NT2/D1 (cell line): ENCODE measurements around the gene ARL5C.

Experiments
- DNase-seq: peaks from one replicate; pipeline ENCODE4 v3.0.0-alpha.2; 2011; ENCODE audit warnings: low read depth, low spot score
- H3K27me3 ChIP-seq: 2 replicates; pipeline ENCODE4 v1.6.0; 2011; ENCODE audit warnings: mild to moderate bottlenecking; ENCODE audit not compliant: insufficient read length, insufficient read depth
- H3K36me3 ChIP-seq: 2 replicates; pipeline ENCODE4 v1.6.1; 2011; ENCODE audit warnings: mild to moderate bottlenecking, low read length, mixed read lengths; ENCODE audit not compliant: insufficient read depth, insufficient read length
- H3K4me1 ChIP-seq: 2 replicates; pipeline ENCODE4 v1.5.1; 2011; ENCODE audit not compliant: insufficient read depth, insufficient read length
- H3K4me3 ChIP-seq: 2 replicates; pipeline ENCODE4 v1.5.1; 2011; ENCODE audit warnings: low read depth; ENCODE audit not compliant: insufficient read length
- H3K9ac ChIP-seq: 2 replicates; pipeline ENCODE4 v1.6.0; 2011; ENCODE audit warnings: low read depth; ENCODE audit not compliant: insufficient read length
- H3K9me3 ChIP-seq: 2 replicates; pipeline ENCODE4 v1.5.1; 2011; ENCODE audit warnings: mild to moderate bottlenecking, low read length; ENCODE audit not compliant: insufficient read depth
- SUZ12 ChIP-seq: IDR thresholded peaks from 2 replicates; pipeline ENCODE4 v1.6.1; 2011; ENCODE audit not compliant: insufficient read length, insufficient read depth; ENCODE audit errors: extremely low read depth
- YY1 ChIP-seq: IDR thresholded peaks from 2 replicates; pipeline ENCODE4 v1.6.1; 2011; ENCODE audit not compliant: insufficient read length, insufficient read depth
- ZNF274 ChIP-seq: IDR thresholded peaks from 2 replicates; pipeline ENCODE4 v1.6.1; 2011; ENCODE audit warnings: mild to moderate bottlenecking, low read depth, low read length

The ARL5C gene

DNA sequence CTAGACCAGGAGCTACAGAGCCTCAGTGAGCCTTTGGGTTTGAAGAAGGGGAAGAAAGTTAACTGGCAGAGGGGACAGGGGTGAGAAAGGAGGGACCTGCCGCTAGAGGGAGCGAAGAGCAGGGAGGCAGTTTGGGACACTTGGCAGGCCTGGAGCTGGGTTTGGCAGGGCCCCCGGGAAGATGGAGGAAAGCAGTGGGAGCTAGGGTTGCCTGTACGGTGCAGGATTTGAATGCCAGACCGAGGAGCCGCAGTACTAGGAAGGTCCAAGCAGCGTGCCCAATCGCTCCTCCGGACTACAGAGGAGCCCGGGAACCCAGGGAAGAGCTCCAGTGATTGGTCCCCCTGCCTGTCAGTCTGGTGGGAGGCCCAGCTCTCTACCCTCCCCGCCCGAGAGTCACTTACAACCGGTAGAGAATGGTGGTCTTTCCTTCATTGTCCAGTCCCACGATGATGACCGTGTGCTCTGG, 1.3 kb downstream of the ARL5C start:
- DNase-seq, result no peak
- Histone ChIP-seq H3K4me1 (peaks cover 23% of the 10 kb centered on the region), H3K36me3 (no peaks in the 10 kb centered on the region), H3K9me3 (no peaks in the 10 kb centered on the region), H3K27me3 (no peaks in the 10 kb centered on the region), H3K4me3 (no peak overlapping the region), H3K9ac (peak overlapping the region; percentile 66)
- TF ChIP-seq ZNF274, result no peak

DNA sequence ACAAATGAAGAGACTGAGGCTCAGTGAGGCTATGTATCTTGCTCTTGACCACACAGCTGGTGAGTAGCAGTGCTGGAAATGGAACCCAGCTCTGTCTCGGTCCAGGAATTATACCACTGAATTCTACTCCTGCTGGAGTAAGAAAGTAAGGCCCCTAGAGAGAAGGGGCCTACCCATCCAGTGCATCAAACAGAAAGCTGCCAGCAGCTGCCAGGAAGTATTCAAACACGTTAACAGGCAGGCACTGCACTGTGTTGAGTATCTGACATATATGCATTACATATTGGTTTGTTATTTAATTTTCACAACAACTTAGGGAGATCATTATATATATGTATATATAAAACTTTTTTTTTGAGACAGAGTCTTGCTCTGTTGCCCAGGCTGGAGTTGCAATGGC, 4.0 kb downstream of the ARL5C start:
- H3K4me1 ChIP-seq, result peaks cover 23% of the 10 kb centered on the region
- no peaks in the 10 kb centered on the region for H3K9me3 ChIP-seq
- no peaks in the 10 kb centered on the region for H3K27me3 ChIP-seq
- TF ChIP-seq SUZ12 (no peak), ZNF274 (no peak), YY1 (no peak)
- H3K9ac ChIP-seq, result no peak overlapping the region
- no peaks in the 10 kb centered on the region for H3K36me3 ChIP-seq
- no peak overlapping the region for H3K4me3 ChIP-seq
- no peak for DNase-seq

DNA sequence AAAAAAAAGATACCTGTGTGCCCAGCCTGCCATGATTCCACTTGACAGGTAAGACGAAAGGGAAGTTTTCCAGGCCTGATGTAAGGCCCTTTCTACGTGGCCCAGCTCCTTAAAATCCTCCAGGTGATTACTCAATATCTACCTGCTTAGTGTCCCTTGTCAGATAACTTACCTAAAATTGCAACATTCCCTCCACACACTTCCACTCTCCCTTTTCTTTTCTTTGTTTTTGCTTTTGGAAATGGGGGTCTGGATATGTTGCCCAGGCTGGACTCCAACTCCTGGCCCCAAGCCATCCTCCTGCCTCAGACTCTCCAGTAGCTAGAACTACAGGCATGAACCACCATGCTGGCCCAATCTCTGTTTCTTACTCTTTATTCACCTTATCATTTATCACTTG, 7.3 kb downstream of the ARL5C start:
- Histone ChIP-seq H3K4me1 (peaks cover 13% of the 10 kb centered on the region), H3K9ac (no peak overlapping the region), H3K36me3 (no peaks in the 10 kb centered on the region), H3K27me3 (no peaks in the 10 kb centered on the region), H3K4me3 (no peak overlapping the region), H3K9me3 (no peaks in the 10 kb centered on the region)
- no peak for DNase-seq
- TF ChIP-seq YY1 (no peak), SUZ12 (no peak), ZNF274 (no peak)

DNA sequence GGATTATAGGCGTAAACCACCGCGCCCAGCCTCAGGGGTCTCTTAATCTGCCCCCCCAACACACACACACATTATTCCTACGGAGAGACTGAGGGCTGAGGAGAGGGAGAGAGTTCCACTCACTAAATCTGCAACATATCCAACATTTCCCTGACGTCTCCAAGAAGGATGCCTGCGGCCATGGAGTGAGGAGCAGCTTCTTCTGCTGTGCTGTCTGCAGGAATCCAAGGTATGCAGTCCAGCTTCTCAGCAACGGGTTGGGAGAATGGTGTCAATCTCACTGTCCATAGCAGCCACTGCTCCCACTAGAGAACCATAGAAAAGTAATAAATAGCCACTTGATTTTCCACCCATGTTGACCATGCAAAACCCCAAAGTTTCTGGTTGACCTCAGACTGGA, 9.5 kb downstream of the ARL5C start:
- no peak for DNase-seq
- H3K4me1 ChIP-seq, result peaks cover 13% of the 10 kb centered on the region
- TF ChIP-seq ZNF274 (no peak), YY1 (no peak), SUZ12 (no peak)
- H3K9ac ChIP-seq, result no peak overlapping the region
- no peaks in the 10 kb centered on the region for H3K36me3 ChIP-seq
- no peak overlapping the region for H3K4me3 ChIP-seq
- H3K27me3 ChIP-seq, result peaks cover 8% of the 10 kb centered on the region
- no peaks in the 10 kb centered on the region for H3K9me3 ChIP-seq

DNA sequence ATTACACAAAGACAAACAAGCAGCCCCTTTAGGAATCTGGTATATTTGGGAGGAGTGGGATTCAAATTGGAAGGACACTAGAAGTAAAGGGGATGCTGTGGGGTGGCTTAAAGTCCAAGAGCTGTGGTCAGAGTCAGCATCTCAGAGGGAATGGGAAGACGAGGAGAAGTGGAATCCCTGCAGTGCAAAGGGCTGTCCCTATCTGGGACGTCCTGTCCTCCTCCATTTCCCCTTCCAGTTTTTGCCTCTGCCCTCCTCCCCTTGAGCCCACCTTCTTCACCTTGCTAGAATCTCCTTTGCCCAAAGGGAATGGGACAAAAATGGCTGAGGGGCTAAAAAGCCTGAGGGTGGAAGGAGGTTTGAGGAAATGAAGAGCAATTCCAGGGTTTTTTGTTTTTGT, 10.3 kb downstream of the ARL5C start:
- Histone ChIP-seq H3K9me3 (no peaks in the 10 kb centered on the region), H3K9ac (no peak overlapping the region), H3K4me3 (no peak overlapping the region), H3K36me3 (no peaks in the 10 kb centered on the region), H3K27me3 (peaks cover 15% of the 10 kb centered on the region), H3K4me1 (peaks cover 11% of the 10 kb centered on the region)
- no peak for TF ChIP-seq SUZ12
- no peak for TF ChIP-seq YY1
- TF ChIP-seq ZNF274, result no peak
- no peak for DNase-seq

DNA sequence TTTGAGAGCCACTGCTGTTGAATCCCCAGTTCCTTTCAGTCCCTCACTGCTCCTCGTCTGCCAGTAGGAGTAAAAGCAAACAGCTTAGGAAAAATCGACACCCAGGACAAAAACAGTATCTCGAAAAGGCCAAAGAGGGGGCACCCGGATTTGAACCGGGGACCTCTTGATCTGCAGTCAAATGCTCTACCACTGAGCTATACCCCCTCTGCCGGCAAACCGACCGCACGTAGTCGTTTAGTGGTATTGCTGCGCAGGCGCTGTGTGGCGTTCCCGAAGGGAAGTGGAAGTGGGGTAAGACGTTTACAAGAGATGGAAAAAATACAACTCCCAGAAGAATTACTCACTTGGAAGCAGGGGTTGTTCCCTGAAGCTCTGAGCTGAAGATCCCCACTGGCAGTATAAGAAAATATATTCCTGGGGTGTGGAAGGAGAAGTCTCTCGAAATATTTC, 12.3 kb downstream of the ARL5C start:
- Histone ChIP-seq H3K4me1 (peaks cover 11% of the 10 kb centered on the region), H3K9ac (peak overlapping the region; percentile 94), H3K4me3 (peak overlapping the region; percentile 75), H3K9me3 (no peaks in the 10 kb centered on the region), H3K27me3 (peaks cover 33% of the 10 kb centered on the region), H3K36me3 (no peaks in the 10 kb centered on the region)
- TF ChIP-seq SUZ12, result no peak
- no peak for TF ChIP-seq YY1
- no peak for TF ChIP-seq ZNF274
- DNase-seq, result no peak

DNA sequence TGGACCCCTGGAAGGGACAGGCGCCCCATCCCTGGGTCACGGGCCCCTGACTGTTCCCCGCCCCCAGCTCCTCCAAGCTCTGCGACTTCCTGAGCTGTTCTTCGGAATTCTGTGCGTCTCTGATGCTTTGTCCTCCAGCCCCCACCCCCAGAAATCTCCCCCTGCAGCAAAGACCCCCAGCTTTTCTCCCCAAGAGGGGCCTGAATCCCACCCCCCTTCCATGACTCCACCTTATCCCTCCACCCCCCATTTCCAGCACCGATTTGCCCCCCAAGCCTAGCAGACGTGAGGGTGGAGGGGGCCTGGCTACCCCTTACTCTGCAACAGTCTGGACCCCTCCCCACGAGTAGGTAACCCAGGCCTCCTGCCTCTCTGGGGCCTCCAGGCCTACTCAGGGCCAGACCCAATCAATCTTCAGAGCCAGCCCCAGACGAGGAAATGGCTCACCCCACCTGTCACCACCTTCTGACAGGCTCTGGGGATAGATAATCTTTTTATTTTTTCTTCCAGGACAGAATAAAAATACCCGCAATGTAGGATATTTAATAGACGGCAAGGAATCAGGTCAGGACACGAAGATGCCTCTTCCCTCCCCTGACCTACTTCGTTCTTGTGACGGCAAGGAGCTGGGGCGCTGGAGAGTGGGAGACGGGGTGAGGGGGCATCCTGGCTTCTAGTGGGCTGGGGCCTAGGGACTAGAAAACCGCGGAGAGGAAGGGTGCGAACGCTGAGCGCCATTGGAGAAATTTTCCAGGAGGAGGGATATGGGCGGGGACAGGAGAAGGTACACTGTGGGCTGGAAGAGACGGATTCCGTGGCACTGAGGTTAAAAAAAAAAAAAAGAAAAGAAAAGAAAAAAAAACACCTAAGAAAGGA, 13.8 kb downstream of the ARL5C start:
- no peak for TF ChIP-seq SUZ12
- no peak for TF ChIP-seq ZNF274
- TF ChIP-seq YY1, result no peak
- Histone ChIP-seq H3K4me1 (peaks cover 11% of the 10 kb centered on the region), H3K27me3 (peaks cover 33% of the 10 kb centered on the region), H3K36me3 (no peaks in the 10 kb centered on the region), H3K4me3 (peak overlapping the region; percentile 45), H3K9ac (peak overlapping the region; percentile 74), H3K9me3 (no peaks in the 10 kb centered on the region)
- DNase-seq, result no peak
